ENCODE data around the gene PDIA5. TPM values are rescaled to one million over a fixed set of nuclear protein-coding genes. Genes with fewer than 3 reads are reported as not detected.

The PDIA5 gene
- total RNA-seq, 2 experiments from 2014 or later, result 8.1 to 11.7 TPM

DNA sequence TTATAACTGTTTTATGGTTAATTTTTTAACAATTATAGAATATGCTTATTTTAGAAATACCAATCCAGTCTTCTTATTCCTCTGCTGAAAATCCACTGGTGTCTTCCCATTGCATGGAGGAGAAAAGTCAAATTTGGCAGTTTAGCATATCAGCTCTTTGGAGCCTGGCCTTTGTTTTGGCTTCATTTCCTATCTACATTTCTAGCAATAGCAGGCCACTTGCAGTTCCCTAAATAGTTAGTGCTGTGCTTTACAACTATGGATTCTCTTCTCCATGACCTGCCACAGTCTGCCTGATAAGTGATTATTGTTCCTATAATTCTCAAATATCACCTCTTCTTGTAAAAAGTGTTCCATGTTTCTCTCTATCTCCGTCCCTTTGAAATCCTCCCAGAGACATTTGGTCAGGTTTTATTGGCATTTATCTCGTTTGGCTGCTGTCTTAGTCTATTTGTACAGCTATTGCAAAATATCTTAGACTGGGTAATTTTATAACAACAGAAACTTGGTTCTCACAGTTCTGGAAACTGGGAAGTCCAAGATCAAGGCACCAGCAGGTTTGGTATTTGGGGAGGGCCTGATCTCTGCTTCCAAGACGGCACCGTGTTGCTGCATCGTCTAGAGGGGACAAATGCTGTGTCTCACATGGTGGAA lies 126.8 kb downstream of the PDIA5 start:
- POLR2A ChIA-PET, result interaction anchor here (0.7 kb wide), 1 partner anchor 208 kb away, joined by 3 read pairs; no protein-coding TSS in a partner anchor
- Histone ChIP-seq H3K9me2 (ENCODE audit: insufficient read depth, low read length) (no peaks in the 10 kb centered on the region), H3K4me1 (ENCODE audit: insufficient read depth, low read length, poor library complexity, severe bottlenecking) (no peaks in the 10 kb centered on the region), H3K36me3 (ENCODE audit: insufficient read depth, low read length) (no peaks in the 10 kb centered on the region), H4K20me1 (ENCODE audit: insufficient read depth, low read length) (no peaks in the 10 kb centered on the region), H3K27ac (ENCODE audit: low read depth, low read length, poor library complexity, severe bottlenecking) (no peak overlapping the region), H3K79me2 (ENCODE audit: insufficient read depth, low read depth, low read length) (no peaks in the 10 kb centered on the region), H2AFZ (ENCODE audit: low read length) (no peak overlapping the region), H3K4me3 (ENCODE audit: low read depth, low read length, poor library complexity, severe bottlenecking) (no peak overlapping the region), H3K4me2 (ENCODE audit: low read length) (no peak overlapping the region), H3K9me3 (ENCODE audit: low read length) (peaks cover 4% of the 10 kb centered on the region; the same call in 1 of the 2 replicates)
- no TSS peak for BruUV-seq (replicated peaks)
- TF ChIP-seq, protein P1, sequence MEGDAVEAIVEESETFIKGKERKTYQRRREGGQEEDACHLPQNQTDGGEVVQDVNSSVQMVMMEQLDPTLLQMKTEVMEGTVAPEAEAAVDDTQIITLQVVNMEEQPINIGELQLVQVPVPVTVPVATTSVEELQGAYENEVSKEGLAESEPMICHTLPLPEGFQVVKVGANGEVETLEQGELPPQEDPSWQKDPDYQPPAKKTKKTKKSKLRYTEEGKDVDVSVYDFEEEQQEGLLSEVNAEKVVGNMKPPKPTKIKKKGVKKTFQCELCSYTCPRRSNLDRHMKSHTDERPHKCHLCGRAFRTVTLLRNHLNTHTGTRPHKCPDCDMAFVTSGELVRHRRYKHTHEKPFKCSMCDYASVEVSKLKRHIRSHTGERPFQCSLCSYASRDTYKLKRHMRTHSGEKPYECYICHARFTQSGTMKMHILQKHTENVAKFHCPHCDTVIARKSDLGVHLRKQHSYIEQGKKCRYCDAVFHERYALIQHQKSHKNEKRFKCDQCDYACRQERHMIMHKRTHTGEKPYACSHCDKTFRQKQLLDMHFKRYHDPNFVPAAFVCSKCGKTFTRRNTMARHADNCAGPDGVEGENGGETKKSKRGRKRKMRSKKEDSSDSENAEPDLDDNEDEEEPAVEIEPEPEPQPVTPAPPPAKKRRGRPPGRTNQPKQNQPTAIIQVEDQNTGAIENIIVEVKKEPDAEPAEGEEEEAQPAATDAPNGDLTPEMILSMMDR (conservative IDR thresholded peaks at IDR 0.05; ENCODE audit: low read length), result no peak
- no peak for TF ChIP-seq EZH2phosphoT487 (IDR thresholded peaks at IDR 0.05; ENCODE audit: borderline replicate concordance, low read depth, low read length)
- DNase-seq (ENCODE audit: low spot score), result no peak
- CTCF ChIA-PET (ENCODE audit: unreplicated experiment), result no interaction called here
- intact Hi-C loops (cut with micrococcal nuclease; ENCODE audit: unreplicated experiment), result no loop called here

GRCh38 chr3:123194552-123194951 lies 127.7 kb downstream of the PDIA5 start:
- BruUV-seq (replicated peaks), result no TSS peak
- ChIA-PET CTCF (ENCODE audit: unreplicated experiment) (no interaction called here), POLR2A (no interaction called here)
- Histone ChIP-seq H3K36me3 (ENCODE audit: insufficient read depth, low read length) (no peaks in the 10 kb centered on the region), H2AFZ (ENCODE audit: low read length) (no peak overlapping the region), H3K79me2 (ENCODE audit: insufficient read depth, low read depth, low read length) (no peaks in the 10 kb centered on the region), H3K4me3 (ENCODE audit: low read depth, low read length, poor library complexity, severe bottlenecking) (no peak overlapping the region), H3K9me3 (ENCODE audit: low read length) (peaks cover 6% of the 10 kb centered on the region; the same call in 1 of the 2 replicates), H3K4me1 (ENCODE audit: insufficient read depth, low read length, poor library complexity, severe bottlenecking) (no peaks in the 10 kb centered on the region), H3K27ac (ENCODE audit: low read depth, low read length, poor library complexity, severe bottlenecking) (no peak overlapping the region), H3K4me2 (ENCODE audit: low read length) (no peak overlapping the region), H4K20me1 (ENCODE audit: insufficient read depth, low read length) (no peaks in the 10 kb centered on the region), H3K9me2 (ENCODE audit: insufficient read depth, low read length) (no peaks in the 10 kb centered on the region)
- no peak for TF ChIP-seq EZH2phosphoT487 (IDR thresholded peaks at IDR 0.05; ENCODE audit: borderline replicate concordance, low read depth, low read length)
- TF ChIP-seq, protein P1 (conservative IDR thresholded peaks at IDR 0.05; ENCODE audit: low read length), result no peak
- DNase-seq (ENCODE audit: low spot score), result no peak
- intact Hi-C loops (cut with micrococcal nuclease; ENCODE audit: unreplicated experiment), result no loop called here

- H3K4me1 ChIP-seq (ENCODE audit: insufficient read depth, low read length, poor library complexity, severe bottlenecking), result peaks cover 18% of the 10 kb centered on the region
- ChIA-PET CTCF (ENCODE audit: unreplicated experiment) (no interaction called here), POLR2A (interaction anchor here (0.5 kb wide), 1 partner anchor 585 kb away, joined by 3 read pairs; no protein-coding TSS in a partner anchor)
- H3K4me3 ChIP-seq (ENCODE audit: low read depth, low read length, poor library complexity, severe bottlenecking), result no peak overlapping the region
- intact Hi-C loops (cut with micrococcal nuclease; ENCODE audit: unreplicated experiment), result no loop called here
- peaks cover 13% of the 10 kb centered on the region; the same call in 1 of the 2 replicates for H3K79me2 ChIP-seq (ENCODE audit: insufficient read depth, low read depth, low read length)
- BruUV-seq (replicated peaks), result no TSS peak
- no peaks in the 10 kb centered on the region for H3K9me2 ChIP-seq (ENCODE audit: insufficient read depth, low read length)
- H3K4me2 ChIP-seq (ENCODE audit: low read length), result no peak overlapping the region
- H3K27ac ChIP-seq (ENCODE audit: low read depth, low read length, poor library complexity, severe bottlenecking), result no peak overlapping the region
- H3K9me3 ChIP-seq (ENCODE audit: low read length), result peaks cover 6% of the 10 kb centered on the region; the same call in 1 of the 2 replicates
- no peak overlapping the region for H2AFZ ChIP-seq (ENCODE audit: low read length)
- no peaks in the 10 kb centered on the region for H3K36me3 ChIP-seq (ENCODE audit: insufficient read depth, low read length)
- no peak for TF ChIP-seq EZH2phosphoT487 (IDR thresholded peaks at IDR 0.05; ENCODE audit: borderline replicate concordance, low read depth, low read length)
- TF ChIP-seq, protein P1 (conservative IDR thresholded peaks at IDR 0.05; ENCODE audit: low read length), result no peak
- H4K20me1 ChIP-seq (ENCODE audit: insufficient read depth, low read length), result no peaks in the 10 kb centered on the region
- DNase-seq (ENCODE audit: low spot score), result no peak
These were observed 131.5 kb downstream of the PDIA5 start for GRCh38 chr3:123198372-123198771.
